ENCODE measurements around the gene INVS.

- TF ChIP-seq POLR2AphosphoS5 (IDR thresholded peaks at IDR 0.05) (no peak), CTCF (IDR thresholded peaks at IDR 0.05) (no peak)
Measured at GRCh38 chr9:100106616-100107015, 7.6 kb downstream of the INVS start.

Measured in prostate gland (tissue), 2 donors.